ENCODE data around the gene STAP1. TPM values are rescaled to one million over a fixed set of nuclear protein-coding genes. Genes with fewer than 3 reads are reported as not detected.
"Not testable (repeated sequence)": the region's sequence is repeated elsewhere in the genome, so short reads cannot be mapped to it uniquely, and the experiment has no call there.

The STAP1 gene, protein sequence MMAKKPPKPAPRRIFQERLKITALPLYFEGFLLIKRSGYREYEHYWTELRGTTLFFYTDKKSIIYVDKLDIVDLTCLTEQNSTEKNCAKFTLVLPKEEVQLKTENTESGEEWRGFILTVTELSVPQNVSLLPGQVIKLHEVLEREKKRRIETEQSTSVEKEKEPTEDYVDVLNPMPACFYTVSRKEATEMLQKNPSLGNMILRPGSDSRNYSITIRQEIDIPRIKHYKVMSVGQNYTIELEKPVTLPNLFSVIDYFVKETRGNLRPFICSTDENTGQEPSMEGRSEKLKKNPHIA
- not detected in 2 replicates for polyA plus RNA-seq (2014; cell fraction: cytosol; rRNA removed)
- not detected in 2 replicates for polyA plus RNA-seq (2014; cell fraction: nucleus; rRNA removed)

- DNase-seq (ENCODE audit: low spot score), result no peak
Measured at GRCh38 chr4:67558493-67558892, at the start of gene STAP1. TSS of gene STAP1 (plus strand) at chr4:67558727. CDS start at chr4:67558810, 83 bp downstream.

DNA sequence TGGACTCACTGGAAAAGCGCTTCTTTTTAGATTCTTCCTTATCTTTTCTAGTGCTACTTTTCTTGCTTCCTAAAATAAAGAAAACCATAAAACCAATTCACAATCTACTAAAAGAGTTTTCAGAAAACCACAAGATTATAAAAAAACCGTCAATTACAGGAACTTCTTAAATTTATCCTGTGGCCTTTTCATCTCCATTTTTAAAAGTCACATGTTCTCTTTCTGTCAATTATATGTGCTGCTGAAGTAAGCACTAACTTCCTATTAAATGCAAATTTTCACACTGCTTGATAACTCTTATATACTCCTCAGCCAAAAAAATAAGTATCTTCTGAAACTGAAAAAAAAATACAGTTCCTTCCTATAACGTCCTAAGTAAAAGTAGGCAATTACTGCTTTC is 46.0 kb upstream of the STAP1 start:
- DNase-seq (ENCODE audit: low spot score), result no peak

GRCh38 chr4:67520141-67520540 is 38.4 kb upstream of the STAP1 start:
- no peak for DNase-seq (ENCODE audit: low spot score)

GRCh38 chr4:67521506-67521905 is 37.0 kb upstream of the STAP1 start:
- DNase-seq (ENCODE audit: low spot score), result no peak

DNA sequence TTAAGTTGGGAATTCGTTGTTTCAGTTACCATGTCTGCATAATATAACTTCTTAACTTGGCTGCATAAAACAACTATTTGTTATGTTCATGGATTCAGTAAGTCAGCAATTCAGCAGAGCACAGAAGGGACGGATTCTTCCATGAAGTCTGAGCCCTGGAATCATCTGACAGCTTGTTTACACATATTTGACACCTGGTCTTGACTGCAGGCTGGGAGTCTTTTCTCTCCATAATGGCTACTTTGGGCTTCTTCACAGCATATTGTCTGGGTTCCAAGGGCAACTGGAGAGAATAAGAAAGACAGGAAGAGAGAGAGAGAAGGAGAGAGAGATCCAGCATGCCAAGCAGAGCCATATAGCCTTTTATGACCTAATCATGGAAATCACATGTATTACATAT is 36.3 kb upstream of the STAP1 start:
- no peak for DNase-seq (ENCODE audit: low spot score)

GRCh38 chr4:67522851-67523671 is 35.5 kb upstream of the STAP1 start:
- DNase-seq (ENCODE audit: low spot score), result no peak

- DNase-seq (ENCODE audit: low spot score), result not testable (repeated sequence)
Measured at GRCh38 chr4:67524140-67524539, 34.4 kb upstream of the STAP1 start.

GRCh38 chr4:67531379-67531962 is 27.1 kb upstream of the STAP1 start:
- no peak for DNase-seq (ENCODE audit: low spot score)

DNA sequence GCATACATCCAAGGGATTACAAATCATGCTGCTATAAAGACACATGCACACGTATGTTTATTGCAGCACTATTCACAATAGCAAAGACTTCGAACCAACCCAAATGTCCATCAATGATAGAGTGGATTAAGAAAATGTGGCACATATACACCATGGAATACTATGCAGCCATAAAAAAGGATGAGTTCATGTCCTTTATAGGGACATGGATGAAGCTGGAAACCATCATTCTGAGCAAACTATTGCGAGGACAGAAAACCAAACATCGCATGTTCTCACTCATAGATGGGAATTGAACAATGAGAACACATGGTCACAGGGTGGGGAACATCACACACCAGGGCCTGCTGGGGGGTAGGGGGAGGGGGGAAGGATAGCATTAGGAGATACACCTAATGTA is 26.1 kb upstream of the STAP1 start:
- not testable (repeated sequence) for DNase-seq (ENCODE audit: low spot score)

GRCh38 chr4:67533112-67533511 is 25.4 kb upstream of the STAP1 start:
- DNase-seq (ENCODE audit: low spot score), result no peak

- no peak for DNase-seq (ENCODE audit: low spot score)
Measured at GRCh38 chr4:67535280-67535840, 23.2 kb upstream of the STAP1 start.

- no peak for DNase-seq (ENCODE audit: low spot score)
Measured at GRCh38 chr4:67539830-67540229, 18.7 kb upstream of the STAP1 start.

DNA sequence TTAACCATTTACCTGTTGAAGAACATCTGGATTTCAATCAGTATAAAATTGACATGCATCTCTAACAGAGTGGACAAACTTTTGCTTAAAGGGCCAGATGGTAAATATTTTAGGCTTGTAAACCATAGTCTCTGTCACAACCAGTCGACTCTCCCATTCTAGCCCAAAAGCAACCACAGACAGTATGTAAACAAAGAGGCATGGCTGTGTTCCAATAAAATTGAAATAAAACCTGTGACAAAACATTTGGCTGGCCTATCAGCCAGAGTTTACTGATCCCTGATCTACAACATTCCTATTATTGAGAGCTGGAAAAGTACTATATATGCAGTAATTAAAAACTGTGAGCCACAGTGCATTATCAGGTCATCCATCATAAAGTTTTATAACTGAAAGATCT is 16.5 kb upstream of the STAP1 start:
- DNase-seq (ENCODE audit: low spot score), result no peak

- peak; percentile 97 for DNase-seq (ENCODE audit: low spot score)
Measured at GRCh38 chr4:67545199-67546003, 13.1 kb upstream of the STAP1 start, which contains the start of gene CENPC. TSS of gene CENPC (minus strand) at chr4:67545503. CDS start at chr4:67545355, 148 bp downstream.

DNA sequence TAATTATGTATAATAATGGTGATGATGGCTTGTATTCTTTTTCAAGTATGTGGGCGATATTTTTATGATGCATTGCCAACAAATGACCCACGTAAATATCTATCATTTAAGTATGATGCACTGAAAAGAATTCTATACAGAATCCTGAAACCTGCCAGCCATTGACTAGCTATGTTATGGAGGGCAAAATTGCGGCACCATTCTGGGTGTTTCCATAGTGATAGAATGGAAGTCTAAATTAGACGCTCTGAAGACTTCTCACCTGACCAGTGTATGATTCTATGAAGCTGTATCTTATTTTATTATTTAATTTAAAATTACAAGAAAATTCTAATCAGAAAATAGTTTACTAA is 12.5 kb upstream of the STAP1 start:
- DNase-seq (ENCODE audit: low spot score), result no peak

DNA sequence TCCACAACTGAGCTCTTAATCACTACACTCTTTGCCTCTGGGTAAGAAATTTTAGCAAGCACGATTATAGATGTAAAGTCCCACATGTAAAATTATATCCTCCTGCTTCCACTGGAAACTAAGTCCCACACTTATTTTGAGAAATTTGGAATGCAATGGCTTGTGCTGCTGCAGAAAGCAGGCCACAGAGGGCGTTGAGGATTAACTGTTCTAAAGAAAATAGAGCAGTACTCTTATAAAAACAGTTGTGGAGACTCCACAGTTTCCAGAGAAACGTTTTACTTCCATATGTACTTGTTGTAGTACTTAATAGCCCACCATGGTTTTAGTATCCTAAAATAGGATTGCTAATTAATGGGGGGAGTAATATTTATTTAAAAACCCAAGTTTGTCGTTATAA is 11.6 kb upstream of the STAP1 start:
- DNase-seq (ENCODE audit: low spot score), result no peak

DNA sequence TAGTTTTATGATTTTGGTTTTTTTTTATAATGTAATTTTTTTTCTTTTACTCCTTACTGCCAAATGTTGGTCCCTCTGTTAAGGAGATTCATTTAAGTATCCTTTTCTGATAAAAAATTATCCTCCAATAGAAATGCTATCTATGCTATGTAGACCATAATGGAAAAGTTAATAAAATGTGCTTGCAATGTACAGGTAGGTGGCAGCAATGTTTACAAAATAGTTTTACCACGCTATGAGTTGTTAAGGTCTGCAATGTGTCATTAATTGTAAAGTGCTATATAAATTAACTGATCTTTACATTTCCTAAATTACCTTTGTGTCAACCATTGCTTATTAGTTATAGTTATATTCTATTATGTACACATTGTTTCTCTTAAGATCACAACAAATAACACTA is 9.4 kb upstream of the STAP1 start:
- peak; percentile 5 for DNase-seq (ENCODE audit: low spot score)

- no peak for DNase-seq (ENCODE audit: low spot score)
Measured at GRCh38 chr4:67550451-67550850, 8.1 kb upstream of the STAP1 start.

GRCh38 chr4:67550857-67551256 is 7.7 kb upstream of the STAP1 start:
- no peak for DNase-seq (ENCODE audit: low spot score)

DNA sequence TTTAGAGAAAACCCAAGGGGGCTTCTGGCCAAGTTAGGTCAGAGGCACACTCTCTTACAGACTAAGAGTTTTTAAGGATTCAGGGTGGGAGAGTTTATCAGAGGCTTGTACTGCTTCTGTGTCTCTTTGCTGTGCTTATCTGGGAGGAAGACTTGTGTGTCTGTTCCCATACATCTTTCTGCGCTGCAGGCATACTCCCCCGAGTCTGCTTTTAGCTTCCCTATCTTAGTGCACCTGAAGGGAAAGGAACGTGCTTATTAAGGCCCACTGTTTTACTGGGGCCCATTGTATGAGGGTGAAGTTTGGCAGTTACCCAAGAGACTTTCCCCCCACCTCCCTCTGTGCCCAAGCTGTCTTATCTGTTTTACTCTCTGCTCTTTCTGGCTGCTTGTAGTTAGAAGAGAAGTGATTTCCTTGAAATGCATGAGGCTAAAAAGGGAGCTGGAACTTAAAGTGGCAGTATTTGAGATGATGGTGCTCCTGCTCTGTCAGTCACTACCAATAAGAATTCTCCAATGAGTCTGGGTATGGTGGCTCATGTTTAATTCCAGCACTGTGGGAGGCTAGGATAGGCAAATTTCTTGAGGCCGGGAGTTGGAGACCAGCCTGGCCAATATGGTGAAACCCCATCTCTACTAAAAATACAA is 6.3 kb upstream of the STAP1 start:
- DNase-seq (ENCODE audit: low spot score), result not testable (repeated sequence)

DNA sequence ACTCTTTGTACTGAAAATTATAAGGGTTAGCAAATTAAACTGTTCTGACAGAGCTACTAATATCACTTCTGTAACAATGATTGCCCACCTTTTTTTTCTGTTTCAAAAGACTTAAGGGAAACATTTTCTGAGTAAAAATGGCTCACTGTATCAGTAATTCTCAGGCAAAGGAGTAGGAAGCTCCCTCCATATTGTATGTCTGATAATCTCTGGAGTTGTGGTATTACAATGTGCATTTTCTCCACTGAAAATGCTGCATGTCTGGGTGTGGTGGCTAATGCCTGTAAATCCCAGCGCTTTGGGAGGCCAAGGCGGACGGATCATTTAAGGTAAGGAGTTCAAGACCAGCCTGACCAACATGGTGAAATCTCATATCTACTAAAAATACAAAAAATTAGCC is 4.4 kb upstream of the STAP1 start:
- no peak for DNase-seq (ENCODE audit: low spot score)
